HL-60/S4 treated with phorbol 12-myristate 13-acetate at 8.2 ng/mL for 4 days and 3 days (cell line): ENCODE results near the gene NPAS2.

Experiments used
- in situ Hi-C: fragments of 300-500 bp; cut with MboI; formaldehyde crosslinking; loops from 2 replicates; pipeline ENCODE4 v1.15.0; 2022; ENCODE audit warnings: low sequenced_read_pairs

The NPAS2 gene

DNA sequence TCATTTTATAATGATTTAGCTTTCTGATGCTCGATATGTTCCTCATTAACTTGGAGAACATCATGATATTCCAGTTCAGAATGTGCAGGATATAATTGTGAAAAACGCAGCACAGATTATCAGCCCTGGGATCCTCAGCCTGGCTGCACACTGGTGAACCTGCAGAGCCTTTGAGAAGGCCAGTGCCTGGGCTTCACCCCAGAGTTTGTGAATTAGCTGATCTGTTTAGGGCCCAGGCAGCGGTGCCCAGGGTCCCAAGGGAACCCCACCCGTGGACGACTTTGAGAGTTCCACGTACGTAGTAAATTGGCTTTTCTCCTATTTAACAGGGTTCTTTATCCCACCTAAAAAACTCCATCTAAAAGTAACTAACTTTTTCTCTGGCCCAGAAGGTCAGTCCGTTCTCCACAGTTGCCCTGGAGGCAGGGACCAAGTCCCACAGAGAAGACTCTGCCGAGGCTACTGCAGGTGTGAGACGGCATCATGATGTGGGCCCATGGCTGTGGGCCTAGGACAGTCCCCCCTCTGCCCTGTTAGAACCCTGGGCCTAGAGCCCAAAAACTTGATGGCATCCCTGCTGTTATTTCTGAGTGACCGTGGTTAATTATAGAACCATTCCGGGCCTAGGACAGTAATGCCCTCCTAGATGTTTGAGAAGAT is 142.6 kb downstream of the NPAS2 start:
- in situ Hi-C loops: no loop called here

DNA sequence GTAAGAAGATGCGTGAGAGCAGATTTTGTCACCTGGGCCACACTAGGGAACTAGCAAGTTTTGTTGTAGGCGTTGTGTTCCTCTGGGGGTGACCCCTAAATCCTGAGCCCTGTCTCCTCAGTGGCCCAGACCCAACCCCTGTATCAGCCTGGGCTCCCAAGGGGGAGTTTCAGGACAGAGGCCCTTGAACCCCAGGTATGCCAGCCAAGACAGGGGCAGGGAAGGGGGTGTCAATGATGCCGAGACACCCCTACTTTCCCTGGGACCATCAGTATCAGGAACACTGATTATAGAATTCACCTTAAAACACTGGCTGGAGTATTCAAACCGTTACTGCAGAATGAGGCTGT is 143.1 kb downstream of the NPAS2 start:
- in situ Hi-C loops: no loop called here

DNA sequence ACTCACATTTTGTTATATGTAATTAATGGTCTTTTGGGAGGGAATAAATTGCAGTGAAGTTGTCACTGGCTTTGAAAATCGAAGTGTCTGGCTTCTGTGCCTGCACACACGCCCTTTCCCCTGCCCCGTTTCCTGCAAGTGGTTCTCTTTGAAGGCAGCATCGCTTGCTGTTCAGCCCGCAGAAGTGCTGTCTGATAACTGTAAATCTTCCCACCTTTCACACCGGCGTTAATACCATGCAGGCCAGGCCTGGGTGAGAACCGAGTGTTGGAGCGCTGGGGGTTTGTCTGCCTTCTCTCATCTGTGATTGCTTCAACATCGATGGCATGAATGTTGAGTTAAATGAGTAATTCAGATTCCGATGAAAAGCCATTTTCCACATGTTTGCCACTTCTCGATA is 144.3 kb downstream of the NPAS2 start:
- in situ Hi-C loops: no loop called here

DNA sequence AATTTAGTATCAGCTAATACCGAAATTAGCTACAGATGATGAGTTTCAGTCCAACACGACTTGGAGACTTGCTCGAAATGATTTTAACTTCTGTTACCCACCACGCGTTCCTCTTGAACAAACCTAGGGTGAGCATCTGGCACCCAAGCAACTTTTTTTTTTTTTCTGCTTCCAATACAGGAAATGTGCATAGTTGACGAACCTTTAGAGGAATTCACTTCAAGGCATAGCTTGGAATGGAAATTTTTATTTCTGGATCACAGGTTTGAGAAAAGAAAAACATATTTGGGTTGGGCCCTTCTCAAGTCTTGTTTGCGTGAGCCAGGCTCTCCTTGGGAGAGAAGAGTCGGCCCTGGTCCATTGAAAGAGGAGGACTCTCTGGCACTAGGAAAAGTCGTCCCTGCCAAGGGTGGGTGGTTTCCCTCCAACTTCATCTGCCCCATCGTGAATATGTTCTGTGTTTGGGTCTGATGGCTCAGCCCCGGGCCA is 144.8 kb downstream of the NPAS2 start:
- in situ Hi-C loops: no loop called here

DNA sequence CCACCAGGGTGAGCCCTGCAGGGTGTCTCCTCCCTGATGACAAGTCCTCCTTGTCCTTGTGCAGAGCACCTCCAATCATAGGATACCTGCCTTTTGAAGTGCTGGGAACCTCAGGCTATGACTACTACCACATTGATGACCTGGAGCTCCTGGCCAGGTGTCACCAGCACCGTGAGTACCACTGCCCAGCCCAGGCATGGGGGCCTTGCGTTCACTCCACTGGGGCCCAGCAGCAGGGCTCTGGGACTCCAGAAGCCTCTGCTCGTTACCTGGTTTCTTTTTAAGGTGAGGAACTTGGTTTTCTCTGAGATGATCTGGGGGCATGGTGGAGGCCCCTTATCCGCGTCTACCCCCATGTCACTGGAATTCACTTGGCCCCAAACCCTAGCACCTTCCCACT is 145.7 kb downstream of the NPAS2 start:
- in situ Hi-C loops: no loop called here

DNA sequence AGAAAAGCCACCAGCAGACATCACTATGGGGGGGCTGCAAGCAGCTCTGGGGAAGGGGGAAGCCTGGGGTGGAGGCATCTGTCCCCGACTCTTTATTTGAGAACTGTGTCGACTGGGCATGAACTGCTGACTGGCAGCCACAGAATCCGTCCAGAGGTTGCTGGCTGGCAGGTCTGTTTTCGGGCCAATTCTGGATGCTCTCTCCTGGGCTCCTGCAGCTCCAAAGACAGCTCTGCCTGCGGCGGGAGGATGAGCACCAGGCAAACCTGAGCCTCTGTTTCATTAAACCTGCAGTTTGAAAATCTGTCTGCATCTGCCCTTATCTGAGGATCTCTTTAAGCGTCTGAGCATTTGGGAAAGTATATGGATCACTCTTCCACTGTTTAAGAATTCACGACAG is 147.8 kb downstream of the NPAS2 start:
- in situ Hi-C loops: no loop called here

DNA sequence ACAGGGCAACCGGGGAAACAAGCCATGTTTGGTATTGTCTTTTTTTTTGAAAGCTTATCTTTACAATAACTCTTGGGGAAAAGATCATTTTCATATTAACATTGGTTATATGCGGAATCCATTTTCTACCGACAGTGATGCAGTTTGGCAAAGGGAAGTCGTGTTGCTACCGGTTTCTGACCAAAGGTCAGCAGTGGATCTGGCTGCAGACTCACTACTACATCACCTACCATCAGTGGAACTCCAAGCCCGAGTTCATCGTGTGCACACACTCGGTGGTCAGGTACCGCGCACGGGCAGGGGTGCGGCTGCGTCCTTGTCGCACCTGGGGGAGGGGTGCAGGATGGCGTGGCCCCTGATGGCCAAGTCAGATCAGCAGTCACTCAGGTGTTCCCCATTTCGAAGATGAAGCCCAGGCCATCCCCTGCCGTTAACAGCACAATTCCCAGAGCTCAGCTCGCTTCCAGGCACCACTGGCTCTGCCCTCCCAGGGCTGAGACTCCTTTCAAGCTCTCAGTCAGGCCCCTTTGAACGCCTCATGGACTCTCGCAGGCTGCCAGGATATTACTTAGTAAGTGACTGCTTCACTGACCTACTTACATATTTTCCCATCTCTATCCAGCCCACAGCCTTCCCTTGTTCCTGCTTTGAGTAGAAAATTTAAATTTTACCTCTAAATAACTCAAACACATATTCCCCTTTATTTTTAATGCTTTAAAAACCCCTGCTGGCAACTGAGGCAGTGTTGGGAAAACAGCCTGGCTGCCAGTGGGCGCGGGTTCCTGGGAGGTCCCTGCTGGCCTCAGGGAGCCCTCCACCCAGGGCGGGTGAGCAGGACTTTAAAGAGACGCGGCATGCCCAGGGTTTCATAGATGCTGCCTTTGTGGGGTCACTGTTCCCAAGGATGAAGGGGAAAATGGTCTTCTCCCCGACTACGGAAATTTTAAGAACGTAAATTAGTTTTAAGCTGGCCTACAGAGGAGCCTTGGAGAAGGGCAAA is 148.5 kb downstream of the NPAS2 start:
- in situ Hi-C loops: no loop called here

DNA sequence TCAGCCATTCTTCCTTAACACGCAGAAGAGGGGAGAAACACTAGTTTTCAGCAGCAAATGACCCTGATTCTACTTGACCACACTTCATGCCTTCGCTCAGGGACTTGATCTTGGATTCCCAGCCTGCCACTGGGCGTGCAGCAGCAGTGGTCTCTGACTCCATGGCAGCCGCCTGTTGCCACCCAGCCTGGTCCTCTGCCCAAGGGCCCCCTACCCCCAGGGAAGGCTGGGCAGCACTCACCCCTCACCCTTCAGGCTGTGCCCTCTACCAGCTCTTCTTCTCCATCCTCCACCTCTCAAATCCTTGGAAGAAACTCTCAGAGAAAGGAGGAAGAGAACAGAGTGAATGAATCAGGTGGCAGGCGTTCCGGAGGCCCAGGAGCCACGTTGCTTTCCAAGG is 150.1 kb downstream of the NPAS2 start:
- in situ Hi-C loops: no loop called here

DNA sequence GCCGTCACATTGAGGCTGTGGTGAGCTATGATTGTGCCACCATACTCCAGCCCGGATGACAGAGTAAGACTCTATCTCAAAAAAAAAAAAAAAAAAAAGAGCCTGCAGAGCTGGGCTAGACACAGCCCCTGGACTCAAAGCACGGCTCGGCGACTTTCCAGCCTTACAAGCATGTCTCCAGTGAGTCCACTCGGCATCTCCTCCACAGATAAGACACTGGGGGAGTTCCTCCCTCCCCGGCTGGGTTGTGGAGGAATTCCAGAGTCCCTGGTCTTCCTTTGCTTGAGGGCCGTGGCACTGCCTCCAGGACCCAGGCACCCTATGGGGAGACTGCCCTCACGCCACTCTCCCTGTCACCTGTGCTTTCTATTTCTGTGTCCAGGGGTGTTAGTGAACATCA is 151.3 kb downstream of the NPAS2 start:
- in situ Hi-C loops: no loop called here

DNA sequence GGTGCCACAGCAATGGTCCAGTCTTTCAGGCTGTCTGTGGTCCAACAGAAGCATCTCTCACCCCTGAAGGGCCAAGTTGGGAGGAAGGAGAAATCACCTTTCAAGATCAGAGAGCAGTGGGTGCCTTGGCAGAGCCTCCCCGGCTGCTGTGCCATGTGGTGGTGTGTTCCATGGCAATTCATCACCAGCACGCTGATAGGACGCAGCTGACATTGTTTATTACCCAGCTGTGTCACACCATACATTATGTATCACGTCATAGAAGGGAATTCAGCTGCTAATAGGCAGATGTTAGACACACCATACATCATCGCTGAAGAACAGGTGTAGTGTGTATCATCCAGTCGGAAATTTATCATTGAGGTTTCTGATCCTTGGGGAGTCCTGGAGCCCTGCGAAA is 152.5 kb downstream of the NPAS2 start:
- in situ Hi-C loops: no loop called here

DNA sequence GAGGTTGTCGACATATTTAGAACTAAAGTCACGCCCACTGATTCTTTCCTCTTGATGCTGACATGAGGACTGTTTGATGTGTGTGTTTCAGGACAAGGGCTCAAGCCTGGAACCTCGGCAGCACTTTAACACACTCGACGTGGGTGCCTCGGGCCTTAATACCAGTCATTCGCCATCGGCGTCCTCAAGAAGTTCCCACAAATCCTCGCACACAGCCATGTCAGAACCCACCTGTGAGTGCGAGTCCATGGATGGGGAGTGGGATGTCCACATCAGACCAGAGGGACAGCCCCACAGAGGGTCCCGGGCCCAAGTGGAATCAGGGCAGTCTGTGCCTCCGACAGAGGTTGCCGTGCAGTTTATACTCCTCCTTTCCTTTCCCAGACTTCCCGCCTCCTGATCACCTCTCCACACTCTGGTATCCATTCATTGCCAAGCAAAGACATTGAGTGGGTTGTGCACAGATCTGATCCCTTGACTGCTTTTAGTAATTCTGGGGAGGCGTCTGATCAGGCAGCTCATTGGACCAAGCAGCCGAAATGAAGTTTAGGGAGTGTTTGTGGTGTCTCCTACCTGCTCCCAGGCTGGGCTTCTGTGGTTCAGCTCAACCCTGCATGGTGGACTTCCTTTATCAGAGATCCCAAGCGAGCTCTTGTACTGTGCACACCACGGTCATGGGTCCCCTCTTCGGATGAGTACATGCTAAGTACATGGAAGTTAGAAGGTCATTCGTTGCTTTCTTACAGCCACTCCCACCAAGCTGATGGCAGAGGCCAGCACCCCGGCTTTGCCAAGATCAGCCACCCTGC is 155.0 kb downstream of the NPAS2 start:
- in situ Hi-C loops: no loop called here

DNA sequence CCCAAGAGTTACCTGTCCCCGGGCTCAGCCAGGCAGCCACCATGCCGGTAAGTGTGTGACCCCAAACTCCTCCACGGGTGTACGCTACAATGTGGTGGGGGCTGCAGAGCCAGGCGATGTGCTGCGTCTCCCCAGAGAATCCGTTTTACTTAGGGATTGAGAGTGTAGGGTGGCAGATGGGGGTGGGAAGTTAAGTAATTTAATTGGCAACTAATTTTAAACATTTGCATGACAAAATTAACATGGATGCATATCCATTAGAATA is 155.5 kb downstream of the NPAS2 start:
- in situ Hi-C loops: no loop called here

DNA sequence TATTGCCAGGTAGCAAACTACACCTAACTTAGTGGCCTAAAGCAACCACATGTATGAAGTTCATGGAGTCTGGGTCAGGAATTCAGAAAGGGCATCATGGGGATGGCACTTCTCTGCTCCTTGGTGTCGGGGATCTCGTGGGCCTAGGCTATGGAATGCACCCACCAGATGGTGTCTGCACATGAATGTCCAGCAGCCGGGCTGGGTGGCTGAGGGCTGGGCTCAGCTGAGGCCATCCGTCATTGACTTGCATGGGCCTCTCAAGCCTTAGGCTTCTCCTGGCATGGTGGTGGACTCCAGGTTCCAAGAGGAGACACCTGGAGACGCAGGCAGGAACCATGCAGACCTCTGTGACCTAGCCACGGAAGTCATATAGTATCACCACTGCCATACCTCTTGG is 156.1 kb downstream of the NPAS2 start:
- in situ Hi-C loops: no loop called here

DNA sequence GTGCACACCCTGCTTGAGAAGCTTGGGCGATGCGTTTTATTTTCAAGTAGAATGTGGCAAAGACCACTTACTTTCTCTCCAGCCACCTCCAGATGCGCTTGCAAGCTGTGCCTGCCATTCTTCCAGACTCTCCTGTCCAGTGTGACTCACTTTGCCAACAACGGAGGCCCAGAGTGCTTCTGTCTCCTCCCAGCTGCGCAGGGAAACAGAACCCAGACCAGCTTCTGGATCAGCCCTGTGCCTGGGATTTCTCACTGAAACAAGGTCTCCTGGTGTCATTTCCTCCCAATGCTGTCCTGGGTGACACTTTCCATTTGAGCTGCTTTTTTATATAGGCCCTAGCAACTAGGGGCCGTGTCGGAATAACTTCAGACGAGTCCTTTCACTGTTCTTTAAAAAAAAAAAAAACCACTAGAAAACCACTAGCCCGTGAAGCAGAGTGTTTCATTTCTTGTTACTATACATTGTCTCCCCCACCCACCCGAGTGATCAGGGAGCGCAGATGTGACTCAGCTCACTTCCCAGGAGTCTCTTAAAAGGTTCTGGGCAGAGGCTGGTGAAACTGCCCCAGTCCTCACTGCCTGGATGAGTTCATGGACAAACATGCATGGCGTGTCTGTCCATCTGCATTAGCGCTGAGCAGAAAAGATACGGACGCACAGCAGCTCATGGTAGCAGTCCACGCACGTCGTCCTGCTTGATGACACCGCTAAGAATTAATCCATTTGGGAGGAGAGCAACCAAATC is 156.9 kb downstream of the NPAS2 start:
- in situ Hi-C loops: no loop called here

DNA sequence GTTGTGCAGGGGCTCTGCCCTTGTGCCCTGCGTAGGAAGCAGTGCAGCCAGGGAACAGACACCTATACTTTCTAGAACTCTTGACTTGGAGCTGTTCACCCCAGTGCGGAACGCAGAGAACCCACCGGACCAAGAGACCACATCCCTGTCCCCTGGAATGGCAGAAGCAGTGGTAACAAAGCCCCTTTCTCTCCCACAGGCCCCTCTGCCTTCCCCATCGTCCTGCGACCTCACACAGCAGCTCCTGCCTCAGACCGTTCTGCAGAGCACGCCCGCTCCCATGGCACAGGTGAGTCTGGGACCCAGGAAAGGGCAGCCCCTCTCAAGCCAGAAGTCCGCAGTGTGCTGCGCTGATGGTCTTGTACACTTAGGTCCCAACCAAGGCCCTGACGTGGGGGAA is 157.6 kb downstream of the NPAS2 start:
- in situ Hi-C loops: no loop called here

DNA sequence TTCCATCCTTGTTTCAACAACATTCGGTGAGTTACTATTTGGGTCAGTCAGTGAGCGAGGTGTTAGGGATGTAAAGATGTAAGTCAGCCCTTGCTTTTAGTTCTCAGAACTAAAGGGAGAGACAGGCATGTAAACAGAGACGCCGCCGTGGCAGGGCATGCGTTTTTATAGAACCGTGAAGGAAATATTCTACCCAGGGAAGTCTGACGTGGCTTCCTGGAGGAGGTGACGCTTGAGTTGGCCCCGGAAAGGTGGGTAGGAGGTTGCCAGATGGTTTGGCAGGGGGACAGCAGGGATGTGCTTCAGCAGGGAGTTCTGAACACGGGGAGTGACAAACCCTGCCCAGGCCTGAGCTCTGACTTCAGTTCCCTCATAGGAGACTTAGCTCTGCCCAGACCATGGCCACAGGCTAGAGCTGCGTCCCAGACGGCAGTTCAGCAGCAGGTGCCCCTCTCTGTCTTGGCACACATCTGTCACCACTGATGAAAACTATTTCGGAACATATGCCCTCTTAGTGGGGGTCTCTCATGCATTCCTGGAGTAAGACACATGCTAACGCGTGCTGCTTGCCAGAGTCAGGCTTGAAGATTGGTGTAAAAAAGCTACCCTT is 158.7 kb downstream of the NPAS2 start:
- in situ Hi-C loops: no loop called here

DNA sequence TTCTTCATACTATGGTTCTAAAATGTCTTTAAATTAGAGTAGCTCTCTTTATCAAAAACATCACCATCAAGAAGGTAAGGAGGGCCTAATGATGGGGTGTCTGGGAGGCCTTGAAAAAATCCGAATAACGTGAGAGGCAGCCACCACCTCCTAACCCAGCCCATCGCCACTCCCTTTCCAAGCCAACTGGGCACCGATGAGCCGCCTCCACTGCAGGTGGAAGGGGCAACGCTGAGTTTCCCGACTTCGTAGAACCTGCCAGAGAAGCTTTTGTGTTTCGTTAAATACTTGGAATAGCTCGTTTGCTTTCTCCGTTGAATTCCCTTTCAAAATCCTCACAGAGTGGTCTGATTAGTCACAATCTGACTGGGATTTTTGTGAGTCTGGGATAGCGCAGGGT is 160.1 kb downstream of the NPAS2 start:
- in situ Hi-C loops: loop anchor here (10.0 kb wide), 1 partner anchor 365 kb away; no protein-coding TSS in a partner anchor

DNA sequence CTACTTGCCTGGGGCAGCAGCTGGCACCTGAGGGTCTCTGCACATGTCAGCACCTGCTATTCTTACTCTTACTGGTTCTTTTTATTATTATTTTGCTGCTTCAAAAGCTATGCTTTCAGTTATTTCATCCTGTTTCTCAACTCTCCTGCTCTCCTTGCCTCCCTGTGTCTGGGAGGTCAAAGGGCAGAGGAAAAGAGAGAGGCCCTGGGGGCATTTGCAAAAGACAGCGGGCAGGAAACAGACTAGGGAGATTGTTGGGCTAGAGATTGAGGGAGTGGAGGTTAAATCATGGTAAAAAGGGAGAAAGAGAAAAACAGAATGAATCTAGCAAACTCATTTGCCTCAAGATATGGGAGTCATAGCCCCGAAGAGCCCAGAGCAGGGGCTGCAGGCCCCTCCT is 161.1 kb downstream of the NPAS2 start:
- in situ Hi-C loops: loop anchor here (10.0 kb wide), 1 partner anchor 366 kb away; no protein-coding TSS in a partner anchor

DNA sequence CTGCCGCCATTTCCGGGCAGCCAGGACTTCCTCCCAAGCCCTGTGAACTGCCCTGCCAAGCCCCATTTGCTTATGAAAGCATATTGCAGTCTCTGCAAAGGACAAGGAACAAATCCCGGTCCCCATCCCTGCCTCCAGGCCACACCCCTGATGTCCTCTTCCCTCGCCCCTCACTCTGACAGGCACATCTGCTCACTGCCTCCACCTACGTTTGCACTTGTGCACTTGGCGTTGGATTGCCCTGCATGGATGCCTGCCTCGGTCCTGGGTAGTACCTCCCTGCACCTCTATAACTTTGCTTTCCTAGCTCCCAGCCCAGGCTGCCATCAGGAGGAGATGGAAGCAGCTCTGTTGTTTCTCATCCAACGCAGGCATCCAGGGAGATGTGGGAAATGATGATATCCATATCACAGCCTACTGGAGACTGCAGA is 162.5 kb downstream of the NPAS2 start:
- in situ Hi-C loops: loop anchor here (10.0 kb wide), 1 partner anchor 368 kb away; no protein-coding TSS in a partner anchor

DNA sequence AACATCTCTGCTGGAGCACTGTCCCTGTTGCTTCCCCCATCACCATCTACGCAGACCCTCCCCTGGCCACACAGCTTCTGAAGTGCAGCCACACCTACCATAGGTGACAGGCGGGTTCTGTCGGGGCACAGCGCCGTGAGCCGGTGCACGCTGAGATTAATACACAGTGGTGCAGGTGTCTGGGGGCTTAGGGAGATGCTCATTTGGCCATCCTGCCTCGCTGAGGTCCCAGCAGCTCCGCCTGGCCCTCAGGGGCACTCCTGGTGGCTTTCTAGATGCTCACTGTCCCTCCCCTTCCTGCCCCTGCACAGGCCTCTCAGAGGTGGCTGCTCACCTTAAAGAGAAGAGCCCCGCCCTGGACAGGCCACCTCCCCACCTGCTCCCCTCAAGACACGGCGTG is 163.3 kb downstream of the NPAS2 start:
- in situ Hi-C loops: loop anchor here (10.0 kb wide), 1 partner anchor 368 kb away; no protein-coding TSS in a partner anchor
